ENCODE measurements around the gene YTHDF1.
"Not testable (repeated sequence)": the region's sequence is repeated elsewhere in the genome, so short reads cannot be mapped to it uniquely, and the experiment has no call there.

Gene YTHDF1

DNA sequence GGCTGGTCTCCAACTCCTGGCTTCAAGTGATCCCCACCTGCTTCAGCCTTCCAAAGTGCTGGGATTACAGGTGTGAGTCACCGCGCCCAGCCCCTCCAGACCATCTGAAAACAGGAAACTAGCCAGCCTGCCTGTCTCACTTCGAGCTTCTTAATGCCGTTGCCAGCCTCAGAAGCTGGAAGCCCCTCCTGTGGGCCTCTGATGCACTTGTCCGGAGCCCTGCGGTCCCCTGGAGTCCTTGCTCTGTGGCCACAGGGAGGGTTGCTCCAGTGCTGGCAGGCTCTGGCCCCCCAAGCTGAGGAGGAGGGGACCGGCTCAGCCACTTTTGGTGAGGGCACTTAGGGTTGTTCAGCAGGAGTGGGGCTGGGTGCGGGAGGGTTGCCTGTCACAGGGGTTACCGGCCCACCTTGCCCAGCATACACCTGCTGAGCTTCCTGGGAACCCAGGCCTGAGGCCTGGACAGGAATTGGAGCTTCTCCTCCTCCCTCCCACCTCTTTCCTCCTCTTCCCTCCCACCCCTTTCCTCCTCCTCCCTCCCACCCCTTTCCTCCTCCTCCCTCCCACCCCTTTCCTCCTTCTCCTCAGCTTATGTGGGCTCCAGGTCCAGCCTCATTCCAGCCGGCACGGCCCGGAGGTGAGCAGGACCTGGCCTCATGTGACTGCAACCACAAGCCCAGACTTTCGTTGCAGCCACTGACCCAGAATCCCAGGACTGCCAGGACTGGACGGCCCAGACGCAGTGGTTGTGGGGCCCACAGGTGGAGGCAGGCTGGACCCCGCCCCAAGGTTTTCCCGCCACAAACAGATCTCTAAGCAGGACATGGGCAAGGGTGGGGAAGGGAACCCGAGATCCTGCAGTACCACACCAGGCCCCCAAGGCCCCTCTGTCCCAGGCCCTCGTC is 10.4 kb upstream of the YTHDF1 start:
- no peak for DNase-seq

DNA sequence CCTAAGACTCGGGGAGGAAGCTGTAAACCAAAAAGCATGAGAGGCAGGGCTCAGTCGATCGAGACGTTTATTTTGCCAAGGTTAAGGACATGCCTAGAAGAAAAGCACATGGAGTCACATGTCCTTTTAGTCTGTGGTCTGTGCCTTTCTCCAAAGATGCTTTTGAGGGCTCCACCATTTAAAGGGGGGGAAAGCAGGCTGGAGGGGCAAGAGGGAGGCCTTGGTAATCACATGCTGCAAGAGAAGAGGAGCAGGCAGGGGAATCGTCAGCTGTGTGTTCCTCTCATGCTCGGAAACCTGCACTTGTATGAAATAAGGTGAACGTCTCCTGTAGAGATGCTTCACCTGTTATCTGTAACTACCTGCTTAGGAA is 9.1 kb upstream of the YTHDF1 start:
- no peak for DNase-seq

DNA sequence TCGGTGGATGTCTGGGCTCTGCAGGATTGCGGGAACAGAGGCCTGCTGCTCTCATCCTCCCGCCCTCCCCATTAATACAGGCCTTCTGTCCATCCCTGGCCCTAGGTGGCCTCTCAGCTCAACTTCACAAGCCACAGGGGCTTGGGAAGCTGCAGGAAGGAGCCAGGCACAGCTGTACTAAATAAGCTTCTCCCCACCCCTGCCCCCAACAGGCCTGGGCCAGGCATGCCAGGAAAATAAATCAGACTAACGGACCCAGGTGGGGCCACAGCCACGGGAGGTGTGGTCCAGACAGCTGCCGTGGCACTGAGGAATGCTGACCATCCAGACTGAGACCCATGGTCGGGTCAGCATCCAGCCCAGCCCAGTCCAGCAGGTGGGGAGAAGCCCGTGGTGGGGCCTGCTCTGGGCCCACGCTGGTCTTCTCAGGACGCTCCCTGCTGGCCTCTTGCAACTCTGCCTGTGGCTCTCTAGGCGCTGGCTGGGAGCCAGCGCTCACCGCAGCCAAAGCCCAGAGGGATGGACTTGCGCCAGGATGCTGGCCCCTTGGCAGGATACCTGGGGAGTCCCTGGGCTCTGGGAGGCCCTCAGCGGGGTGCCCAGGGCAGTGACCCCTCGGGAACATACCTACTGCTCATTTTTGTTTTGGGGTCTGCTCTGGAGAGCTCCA is 8.6 kb upstream of the YTHDF1 start:
- DNase-seq, result no peak

GRCh38 chr20:63223826-63224207 is 7.9 kb upstream of the YTHDF1 start:
- no peak for DNase-seq

GRCh38 chr20:63223121-63223825 is 7.3 kb upstream of the YTHDF1 start:
- peak; percentile 21 for DNase-seq

- no peak for DNase-seq
Observed at GRCh38 chr20:63222541-63222940, 6.6 kb upstream of the YTHDF1 start.

DNA sequence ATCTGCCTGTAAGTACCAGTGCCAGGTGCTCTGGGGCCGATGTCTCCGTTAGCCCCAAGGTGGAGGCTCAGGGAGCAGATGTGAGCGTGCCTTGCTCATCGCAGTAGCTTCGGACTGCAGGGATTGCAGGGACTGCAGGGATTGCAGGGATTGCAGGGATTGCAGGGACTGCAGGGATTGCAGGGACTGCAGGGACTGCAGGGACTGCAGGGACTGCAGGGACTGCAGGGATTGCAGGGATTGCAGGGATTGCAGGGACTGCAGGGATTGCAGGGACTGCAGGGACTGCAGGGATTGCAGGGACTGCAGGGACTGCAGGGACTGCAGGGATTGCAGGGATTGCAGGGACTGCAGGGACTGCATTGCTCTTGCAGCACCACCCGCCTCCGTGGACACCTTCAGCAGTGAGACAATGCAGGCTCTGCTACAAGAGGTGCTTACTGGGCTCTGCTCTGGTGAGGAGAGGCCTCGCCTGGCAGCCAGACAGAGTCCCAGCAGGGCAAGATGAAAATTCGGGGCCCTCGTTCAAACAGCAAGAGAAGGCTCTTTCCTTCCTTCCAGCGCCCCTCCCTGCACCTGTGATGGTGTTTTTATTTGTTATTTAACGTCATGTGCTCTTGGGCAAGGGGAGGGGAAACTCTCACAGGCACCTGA is 5.6 kb upstream of the YTHDF1 start:
- DNase-seq, result not testable (repeated sequence)

- DNase-seq, result no peak
Observed at GRCh38 chr20:63220696-63221399, 4.9 kb upstream of the YTHDF1 start.

DNA sequence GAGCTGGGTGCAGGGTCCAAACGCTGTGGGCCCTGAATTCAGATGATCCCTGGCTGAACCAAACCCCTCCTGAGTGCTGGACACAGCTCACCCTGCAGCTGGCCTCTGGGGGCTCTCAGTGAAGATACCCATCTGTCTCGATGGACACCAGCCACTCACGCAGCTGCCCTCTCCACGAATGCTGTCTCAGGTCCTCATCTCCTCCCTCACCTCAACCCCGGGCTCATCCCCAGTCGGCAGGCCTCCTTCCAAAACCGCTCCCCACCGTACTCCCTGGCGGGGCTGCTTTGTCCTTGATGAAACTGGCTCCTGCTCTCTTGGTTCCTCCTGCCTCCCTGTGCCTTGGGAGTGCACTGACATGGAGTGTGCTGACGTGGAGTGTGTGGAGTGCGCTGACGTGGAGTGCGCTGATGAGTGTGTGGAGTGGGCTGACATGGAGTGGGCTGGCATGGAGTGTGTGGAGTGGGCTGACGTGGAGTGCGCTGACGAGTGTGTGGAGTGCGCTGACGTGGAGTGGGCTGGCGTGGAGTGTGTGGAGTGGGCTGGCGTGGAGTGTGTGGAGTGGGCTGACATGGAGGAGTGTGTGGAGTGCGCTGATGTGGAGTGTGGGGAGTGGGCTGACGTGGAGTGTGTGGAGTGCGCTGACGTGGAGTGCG is 4.1 kb upstream of the YTHDF1 start:
- no peak for DNase-seq

DNA sequence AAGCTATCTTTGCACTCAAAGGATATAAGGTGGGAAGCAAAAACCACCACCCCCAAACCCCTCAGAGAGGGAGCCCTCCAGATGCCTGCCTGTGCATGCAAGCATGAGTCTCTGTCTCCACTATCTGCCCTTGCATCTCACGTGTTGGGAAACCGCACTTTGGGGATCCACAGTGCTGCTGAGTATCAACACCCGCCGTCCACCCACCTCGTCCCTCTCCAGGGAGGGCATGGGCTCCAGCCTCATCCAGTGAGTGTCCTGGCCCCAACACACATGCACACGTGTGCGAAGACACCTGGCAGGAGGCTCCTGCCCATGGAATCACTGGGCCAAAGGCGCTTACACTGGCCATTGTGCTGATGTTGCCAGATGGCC is 3.5 kb upstream of the YTHDF1 start:
- no peak for DNase-seq

DNA sequence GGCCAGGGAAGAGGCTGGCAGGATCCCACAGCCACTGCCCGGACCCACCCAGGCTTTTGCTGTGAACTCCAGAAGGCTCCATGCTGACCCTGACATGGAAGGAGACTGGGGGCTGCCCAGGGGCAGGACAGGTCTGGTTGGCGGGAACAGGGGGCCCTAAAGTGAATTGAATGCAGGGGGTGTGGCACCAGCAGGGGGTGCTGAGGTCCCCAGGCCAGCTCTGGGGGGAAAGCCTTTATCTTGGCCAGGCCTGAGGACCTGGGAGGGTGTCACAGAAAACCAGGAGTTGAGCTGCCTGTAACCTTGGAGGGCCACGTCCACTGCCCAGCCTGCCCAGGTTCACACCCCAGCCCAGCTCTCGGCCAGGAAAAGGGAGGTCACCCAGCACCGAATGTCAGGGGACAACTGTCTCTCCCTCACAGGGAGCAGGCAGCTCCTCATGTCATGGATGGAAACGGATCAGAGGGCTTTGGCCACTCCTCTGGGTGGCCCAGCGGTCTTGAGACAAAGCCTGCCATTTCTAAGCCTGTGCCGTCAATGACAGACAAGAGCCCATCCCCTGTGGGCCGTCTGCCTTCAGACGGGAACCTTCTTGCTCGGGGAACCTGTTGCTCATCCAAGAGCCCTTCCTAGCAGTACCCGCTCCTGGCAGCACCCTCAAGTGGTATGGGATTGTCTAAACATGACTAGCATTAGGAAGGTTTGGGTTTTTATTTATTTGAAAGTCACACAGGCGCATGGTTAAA is 2.9 kb upstream of the YTHDF1 start:
- DNase-seq, result no peak

DNA sequence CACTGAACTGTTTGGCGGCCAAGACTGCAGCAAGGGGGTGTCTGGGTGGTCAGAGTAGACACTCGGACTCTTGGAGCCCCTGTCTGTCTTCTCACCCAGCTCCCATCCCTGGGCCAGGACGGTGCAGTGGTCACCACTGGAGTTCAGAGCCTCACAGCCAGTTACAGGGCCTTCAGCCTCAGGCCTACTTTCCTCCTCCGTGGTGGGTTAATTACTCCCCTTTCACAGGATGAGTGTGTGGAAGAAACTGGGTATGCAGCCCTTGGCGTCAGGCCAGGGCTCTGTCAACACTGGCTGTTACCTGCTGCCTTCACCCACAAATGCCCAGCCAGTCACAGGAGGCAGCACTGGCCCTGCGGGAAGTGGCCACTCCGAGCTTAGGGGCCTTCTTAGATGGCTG is 1.8 kb upstream of the YTHDF1 start:
- DNase-seq, result no peak

GRCh38 chr20:63216849-63217471 is 1.0 kb upstream of the YTHDF1 start:
- no peak for DNase-seq

DNA sequence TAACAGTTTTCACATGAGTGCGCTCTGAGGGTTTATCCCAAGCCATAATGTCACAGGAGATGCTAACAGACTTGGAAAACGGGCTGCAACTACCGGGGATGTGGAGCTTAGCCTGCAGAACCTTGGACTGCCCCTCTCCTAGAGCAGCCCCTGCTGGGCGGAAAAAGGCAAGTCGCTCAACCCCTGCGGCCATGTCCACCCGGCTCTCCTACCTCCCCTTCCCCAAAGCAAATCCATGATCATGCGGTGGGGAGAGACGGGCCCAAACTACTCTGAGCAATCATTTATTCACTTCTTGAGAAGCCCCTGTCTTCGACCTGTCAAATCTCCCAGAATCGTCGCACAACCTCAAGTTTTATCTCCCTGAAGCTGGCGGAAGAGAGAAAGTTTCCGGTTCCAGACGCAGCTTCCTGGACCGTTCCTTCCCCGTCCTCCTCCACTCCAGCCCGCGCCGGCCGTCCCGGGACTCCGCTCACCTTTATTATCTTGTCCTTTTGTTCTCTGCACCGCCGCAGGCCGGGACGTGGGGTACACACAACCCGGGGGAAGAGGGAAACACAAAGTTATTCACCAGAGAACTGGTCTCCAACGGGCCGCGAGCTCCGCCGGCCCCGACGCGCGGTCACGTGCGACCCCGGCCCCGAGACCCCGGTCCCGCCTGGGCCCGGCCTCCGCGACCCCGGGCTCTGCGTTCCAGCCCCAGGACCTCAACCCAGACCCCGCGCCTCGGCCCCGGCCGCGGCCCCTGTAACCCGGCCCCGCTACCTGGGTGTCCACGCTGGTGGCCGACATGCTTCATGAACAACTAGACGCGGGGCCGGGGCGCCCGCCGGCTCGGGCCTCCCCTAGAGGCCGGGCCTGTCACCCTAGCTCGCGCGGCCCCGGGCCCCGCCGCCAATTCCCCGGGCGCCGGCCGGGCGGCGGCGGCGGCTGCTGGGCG is 560 bp downstream of the YTHDF1 start:
- DNase-seq, result no peak

DNA sequence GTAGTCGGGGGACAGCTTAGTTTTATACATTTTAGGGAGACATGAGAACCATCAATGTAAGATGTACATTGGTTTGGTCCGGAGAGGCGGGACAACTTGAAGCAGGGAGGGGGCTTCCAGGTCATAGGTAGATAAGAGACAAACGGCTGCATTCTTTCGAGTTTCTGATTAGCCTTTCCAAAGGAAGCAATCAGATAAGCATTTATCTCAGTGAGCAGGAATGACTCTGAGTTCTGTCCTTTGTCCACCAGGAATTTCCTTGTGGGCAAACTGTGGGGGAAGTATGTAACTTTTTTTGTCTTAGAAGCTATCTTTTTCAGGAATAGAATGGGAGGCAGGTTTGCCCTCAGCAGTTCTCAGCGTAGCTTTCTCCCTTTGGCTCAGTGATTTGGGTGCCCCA is 1.4 kb downstream of the YTHDF1 start:
- no peak for DNase-seq

- DNase-seq, result no peak
Observed at GRCh38 chr20:63212792-63213191, 3.1 kb downstream of the YTHDF1 start.

- no peak for DNase-seq
Observed at GRCh38 chr20:63212393-63212730, 3.6 kb downstream of the YTHDF1 start.

GRCh38 chr20:63210011-63210605 is 5.8 kb downstream of the YTHDF1 start:
- no peak for DNase-seq

- DNase-seq, result no peak
Observed at GRCh38 chr20:63208346-63208909, 7.5 kb downstream of the YTHDF1 start.
